GM12878 (cell line): ENCODE results near the gene PSMB9. TPM values are rescaled to one million over a fixed set of nuclear protein-coding genes. Genes with fewer than 3 reads are reported as not detected.

Experiments used
- ATAC-seq: fragments of 200-7000 bp; cut with Tn5 transposase; 3 replicates; pipeline ENCODE4 v1.9.1; 2020; ENCODE audit warnings: mild to moderate bottlenecking, moderate library complexity
- BruUV-seq: library from RNA; stranded (reverse); fragments of 400-500 nt; replicated peaks from 2 replicates; lab custom pipeline; 2021; lab: Mats Ljungman, UMichigan
- CTCF ChIA-PET: fragments of 300-600 bp; sonication (Branson Sonifier 250); formaldehyde crosslinking; extraction: SDS; loops from one replicate; lab custom pipeline; 2021; ENCODE audit warnings: inconsistent platforms; lab: Yijun Ruan, JAX
- POLR2A ChIA-PET: fragments of 350-600 bp; formaldehyde crosslinking; extraction: SDS; loops from one replicate; lab custom pipeline; 2021; ENCODE audit warnings: inconsistent platforms; lab: Charles Lee
- RAD21 ChIA-PET: fragments of 300-600 bp; sonication (Branson Sonifier 250); formaldehyde crosslinking; loops from one replicate; lab custom pipeline; 2023; ENCODE audit warnings: antibody characterized with exemption; ENCODE audit not compliant: unreplicated experiment; lab: Charles Lee
- SMC1A ChIA-PET: fragments of 300-600 bp; sonication (Branson Sonifier 250); formaldehyde crosslinking; loops from one replicate; lab custom pipeline; 2023; ENCODE audit not compliant: unreplicated experiment, uncharacterized antibody; lab: Charles Lee
- DNase-seq: peaks from one replicate; pipeline ENCODE4 v3.0.0-alpha.2; 2011; ENCODE audit warnings: low read depth, low spot score
- FAIRE-seq: peaks from 3 replicates; lab custom pipeline; 2011; peaks lifted over from hg19 to GRCh38; lab: Jason Lieb, UNC
- H2AFZ ChIP-seq: 2 replicates; pipeline ENCODE4 v1.6.0; 2011; ENCODE audit warnings: low read depth, low read length, control low read depth; ENCODE audit not compliant: control insufficient read depth
- H3K27ac ChIP-seq: 2 replicates; pipeline ENCODE4 v1.5.1; 2011; ENCODE audit warnings: control low read depth; ENCODE audit not compliant: control insufficient read depth, insufficient read depth
- H3K27me3 ChIP-seq, 2 experiments: replicated peaks in 1 of 2; 2 replicates each; pipeline versions ENCODE4 v1.6.0 to v1.6.1; 2011; ENCODE audit warnings: low read length in 1 of 2; ENCODE audit not compliant: control insufficient read depth in 2 of 2, insufficient read depth in 2 of 2
- H3K36me3 ChIP-seq, 2 experiments: 2 replicates each; pipeline ENCODE4 v1.5.1; 2011; ENCODE audit warnings: low read length in 1 of 2; ENCODE audit not compliant: control insufficient read depth in 2 of 2, insufficient read depth in 2 of 2
- H3K4me1 ChIP-seq: 2 replicates; pipeline ENCODE4 v1.6.1; 2011; ENCODE audit warnings: mild to moderate bottlenecking, low read length, moderate library complexity, mixed read lengths; ENCODE audit not compliant: control insufficient read depth, insufficient read depth
- H3K4me2 ChIP-seq: 2 replicates; pipeline ENCODE4 v1.6.0; 2011; ENCODE audit warnings: control low read depth; ENCODE audit not compliant: control insufficient read depth, insufficient read depth
- H3K4me3 ChIP-seq: fragments of 200-600 bp; sonication (generic); 2 replicates; pipeline ENCODE4 v1.5.1; 2016
- H3K79me2 ChIP-seq: 2 replicates; pipeline ENCODE4 v1.6.0; 2011; ENCODE audit warnings: low read length; ENCODE audit not compliant: control insufficient read depth, insufficient read depth
- H3K9ac ChIP-seq: 2 replicates; pipeline ENCODE4 v1.8.0; 2011; ENCODE audit warnings: low read length, control low read depth, mixed read lengths; ENCODE audit not compliant: control insufficient read depth, insufficient read depth
- H3K9me3 ChIP-seq: replicated peaks from 3 replicates; pipeline ENCODE4 v1.5.1; 2011; ENCODE audit warnings: mild to moderate bottlenecking, low read length; ENCODE audit not compliant: control insufficient read depth, insufficient read depth
- H4K20me1 ChIP-seq: 2 replicates; pipeline ENCODE4 v1.6.0; 2011; ENCODE audit not compliant: control insufficient read depth, insufficient read depth
- in situ Hi-C: fragments of 300-500 bp; cut with MboI; formaldehyde crosslinking; loops from 9 replicates; pipeline ENCODE4 v1.14.3; 2018; ENCODE audit warnings: mixed read lengths
- intact Hi-C: fragments of 100-400 bp; cut with micrococcal nuclease; formaldehyde crosslinking; loops from one replicate; pipeline ENCODE4 v1.14.2; 2022; ENCODE audit not compliant: unreplicated experiment
- polyA plus RNA-seq, 11 experiments: library from polyadenylated mRNA; depleted of rRNA in 4 of 11; unstranded in 6 of 11; stranded (reverse) in 5 of 11; fragments of >200 nt; fragmentation: Nextera tagmentation in 4 of 11; fragmentation: Illumina TruSeq in 1 of 11; extraction: Ambion mirVana in 4 of 11; extraction: Trizol in 1 of 11; gene quantifications; 1 replicate in 1 of 11; 2 replicates in 10 of 11; pipeline versions ENCODE4 v1.2.1 to v1.2.3, GENCODE V29; 2011 to 2016; ENCODE audit warnings: inconsistent platforms in 2 of 11, missing spikeins in 2 of 11, low read depth in 1 of 11
- total RNA-seq, 4 experiments: library from RNA; depleted of rRNA in 3 of 4; stranded (reverse); fragments of >200 nt in 3 of 4; fragmentation: Illumina TruSeq in 1 of 4; extraction: Trizol in 1 of 4; gene quantifications; 2 replicates each; pipeline versions ENCODE4 v1.2.1 to v1.2.3, GENCODE V29; 2013 to 2021
- TF ChIP-seq, protein P1 (sequence below): fragments of 450-650 bp; IDR thresholded peaks from 2 replicates; pipeline ENCODE4 v1.6.1; 2018; ENCODE audit warnings: mild to moderate bottlenecking, low read depth, moderate library complexity; ENCODE audit not compliant: partially characterized antibody

PSMB9 gene
- total and polyA plus RNA-seq, 10 of the 15 experiments (the other 5 are each of a cell fraction or from before 2014, with no cell fraction given) = 167 to 517 (median 275) TPM

DNA sequence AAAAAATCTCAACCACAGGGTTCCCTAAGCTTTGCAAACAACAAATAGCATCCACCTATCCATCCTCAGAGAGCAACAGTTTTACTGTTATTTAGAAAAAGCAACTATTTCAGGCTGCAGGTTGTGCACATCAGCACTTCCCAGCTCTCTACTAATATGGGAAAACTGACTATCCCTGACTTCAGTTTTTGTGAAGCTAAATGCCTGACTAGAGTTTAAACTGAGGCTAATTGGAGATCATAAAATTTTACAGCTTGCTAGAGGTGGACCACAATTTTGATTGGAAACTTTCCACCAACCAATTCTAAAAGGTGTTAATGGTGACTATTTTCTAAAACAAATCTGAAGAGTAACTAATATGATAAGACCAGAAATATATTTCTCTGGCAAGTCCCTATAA is 50.0 kb downstream of the PSMB9 start:
- RAD21 ChIA-PET = interaction anchor here (1.5 to 1.6 kb wide), 2 partner anchors 18 to 81 kb away, joined by 3 to 4 read pairs; no protein-coding TSS in a partner anchor
- in situ Hi-C loops = no loop called here

More for the DNA sequence above, 50.0 kb downstream of the PSMB9 start:
- POLR2A ChIA-PET = interaction anchor here (0.9 kb wide), 1 partner anchor 9 kb away, joined by 3 read pairs; no protein-coding TSS in a partner anchor
- no TSS peak for BruUV-seq
- Histone ChIP-seq H4K20me1 (no peaks in the 10 kb centered on the region), H3K9me3 (no peaks in the 10 kb centered on the region), H3K4me1 (no peaks in the 10 kb centered on the region), H3K4me3 (no peak overlapping the region), H3K27me3 (no peaks in the 10 kb centered on the region), H3K36me3 (no peaks in the 10 kb centered on the region), H2AFZ (no peak overlapping the region), H3K4me2 (no peak overlapping the region), H3K27ac (no peak overlapping the region), H3K79me2 (no peaks in the 10 kb centered on the region; the same call in 1 of the 2 replicates)
- no peak for ATAC-seq
- CTCF ChIA-PET = interaction anchor here (1.0 to 2.9 kb wide), 7 partner anchors 10 to 145 kb away, joined by 3 to 22 read pairs (median 4); partner anchors contain the start of gene TAP2
- no peak for FAIRE-seq
- SMC1A ChIA-PET = interaction anchor here (0.8 to 2.7 kb wide), 9 partner anchors 10 to 80 kb away, joined by 3 to 27 read pairs (median 4); no protein-coding TSS in a partner anchor
- intact Hi-C loops = no loop called here
- TF ChIP-seq, protein P1, sequence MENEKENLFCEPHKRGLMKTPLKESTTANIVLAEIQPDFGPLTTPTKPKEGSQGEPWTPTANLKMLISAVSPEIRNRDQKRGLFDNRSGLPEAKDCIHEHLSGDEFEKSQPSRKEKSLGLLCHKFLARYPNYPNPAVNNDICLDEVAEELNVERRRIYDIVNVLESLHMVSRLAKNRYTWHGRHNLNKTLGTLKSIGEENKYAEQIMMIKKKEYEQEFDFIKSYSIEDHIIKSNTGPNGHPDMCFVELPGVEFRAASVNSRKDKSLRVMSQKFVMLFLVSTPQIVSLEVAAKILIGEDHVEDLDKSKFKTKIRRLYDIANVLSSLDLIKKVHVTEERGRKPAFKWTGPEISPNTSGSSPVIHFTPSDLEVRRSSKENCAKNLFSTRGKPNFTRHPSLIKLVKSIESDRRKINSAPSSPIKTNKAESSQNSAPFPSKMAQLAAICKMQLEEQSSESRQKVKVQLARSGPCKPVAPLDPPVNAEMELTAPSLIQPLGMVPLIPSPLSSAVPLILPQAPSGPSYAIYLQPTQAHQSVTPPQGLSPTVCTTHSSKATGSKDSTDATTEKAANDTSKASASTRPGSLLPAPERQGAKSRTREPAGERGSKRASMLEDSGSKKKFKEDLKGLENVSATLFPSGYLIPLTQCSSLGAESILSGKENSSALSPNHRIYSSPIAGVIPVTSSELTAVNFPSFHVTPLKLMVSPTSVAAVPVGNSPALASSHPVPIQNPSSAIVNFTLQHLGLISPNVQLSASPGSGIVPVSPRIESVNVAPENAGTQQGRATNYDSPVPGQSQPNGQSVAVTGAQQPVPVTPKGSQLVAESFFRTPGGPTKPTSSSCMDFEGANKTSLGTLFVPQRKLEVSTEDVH = no peak
- TF ChIP-seq, all 136 proteins: peak for 0
- DNase-seq = no peak
- H3K9ac ChIP-seq = no peak overlapping the region
